Breast epithelium (tissue), 4 donors: ENCODE results near the gene STX16. TPM values are rescaled to one million over a fixed set of nuclear protein-coding genes. Genes with fewer than 3 reads are reported as not detected.

Source experiments
- DNase-seq, 2 donors: peaks; one replicate each; pipeline ENCODE4 v3.0.0-alpha.2; 2019; ENCODE audit warnings: low spot score in 2 of 2
- H3K27ac ChIP-seq, 2 donors: fragments of 200-600 bp; sonication (generic) in 1 of 2; one replicate each; pipeline ENCODE4 v1.5.1; 2016 to 2019; ENCODE audit warnings: mild to moderate bottlenecking in 1 of 2
- H3K27me3 ChIP-seq, 2 donors: fragments of 200-600 bp; sonication (generic) in 1 of 2; one replicate each; pipeline versions ENCODE4 v1.5.1 to v1.6.0; 2017 to 2019; ENCODE audit warnings: control low read depth in 1 of 2, mild to moderate bottlenecking in 1 of 2
- H3K36me3 ChIP-seq: fragments of 200-600 bp; one replicate; pipeline ENCODE4 v1.5.1; 2019
- H3K4me1 ChIP-seq, 2 donors: fragments of 200-600 bp; sonication (generic); one replicate each; pipeline ENCODE4 v1.5.1; 2016 to 2019; ENCODE audit warnings: control low read depth in 1 of 2
- H3K4me3 ChIP-seq, 3 donors: fragments of 200-600 bp; sonication (generic); 1 replicate in 2 of 3; 2 replicates in 1 of 3; pipeline ENCODE4 v1.5.1; 2016 to 2019; ENCODE audit warnings: mild to moderate bottlenecking in 3 of 3, moderate library complexity in 2 of 3
- H3K9me3 ChIP-seq, 2 donors: fragments of 200-600 bp; sonication (generic) in 1 of 2; one replicate each; pipeline ENCODE4 v1.5.1; 2016 to 2019; ENCODE audit warnings: control low read depth in 1 of 2
- POLR2A ChIP-seq: fragments of 450-650 bp; IDR thresholded peaks from one replicate; pipeline ENCODE4 v1.6.1; 2016; ENCODE audit warnings: antibody characterized with exemption, mild to moderate bottlenecking, moderate library complexity
- POLR2AphosphoS5 ChIP-seq, 3 donors: sonication (generic); formaldehyde crosslinking; IDR thresholded peaks; one replicate each; pipeline ENCODE4 v1.6.1; 2017; ENCODE audit warnings: antibody characterized with exemption in 3 of 3
- intact Hi-C: fragments of 100-400 bp; cut with DNase I; formaldehyde crosslinking; loops from one replicate; pipeline ENCODE4 v1.15.1; 2023; ENCODE audit warnings: low total_unique reads
- total RNA-seq, 3 donors: library from RNA; depleted of rRNA; stranded (reverse); fragments of >200 nt; gene quantifications; one replicate each; pipeline ENCODE4 v1.1.0, GENCODE V29; 2016
- TF ChIP-seq, protein P1 (sequence below), 3 donors: fragments of 450-650 bp; IDR thresholded peaks; one replicate each; pipeline ENCODE4 v1.5.1; 2016 to 2017; ENCODE audit warnings: antibody characterized with exemption in 3 of 3, mild to moderate bottlenecking in 3 of 3, moderate library complexity in 3 of 3

The STX16 gene
- total RNA-seq, 3 donors from 2014 or later: 54.4 to 76.5 (median 74.4) TPM

DNA sequence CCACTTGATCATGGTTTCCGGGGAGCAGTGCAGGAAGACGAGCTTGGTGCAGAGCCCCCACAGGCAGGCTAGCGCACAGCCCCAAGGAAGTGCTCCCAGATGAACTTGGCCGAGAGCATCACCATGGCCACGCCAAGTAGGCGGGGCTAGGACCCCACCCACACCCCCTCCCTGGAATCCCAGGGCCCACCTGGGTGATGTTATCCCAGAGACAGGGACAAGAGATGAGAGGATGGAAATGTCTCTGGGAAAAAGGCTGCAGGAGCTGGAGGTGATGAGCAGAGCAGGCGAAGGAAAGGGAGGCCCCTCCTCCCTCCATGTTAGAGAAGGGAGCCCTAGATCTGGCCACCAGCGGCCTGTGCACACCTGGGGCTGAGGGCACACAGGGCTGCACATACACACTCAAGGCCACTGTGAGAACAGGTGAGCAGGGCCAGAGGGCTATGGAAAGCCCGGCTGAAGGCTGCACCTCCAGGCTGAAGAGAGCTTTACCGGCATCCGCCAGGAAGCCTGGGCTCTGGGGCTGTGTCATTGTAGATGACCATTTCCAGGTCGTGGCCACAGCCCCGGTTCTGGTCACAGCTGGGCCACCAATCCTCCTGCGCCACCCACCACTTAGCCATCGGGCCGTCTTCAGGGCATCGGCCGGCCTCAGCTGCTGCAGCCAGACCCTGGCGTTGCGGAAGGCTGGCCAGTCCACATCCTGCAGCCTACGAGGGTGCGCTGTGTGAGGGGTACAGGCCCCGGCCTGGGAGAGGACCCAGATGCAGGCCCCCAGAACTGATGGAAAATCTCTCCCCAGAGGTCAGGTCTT is 66.4 kb downstream of the STX16 start:
- H3K27ac ChIP-seq: no peak overlapping the region

DNA sequence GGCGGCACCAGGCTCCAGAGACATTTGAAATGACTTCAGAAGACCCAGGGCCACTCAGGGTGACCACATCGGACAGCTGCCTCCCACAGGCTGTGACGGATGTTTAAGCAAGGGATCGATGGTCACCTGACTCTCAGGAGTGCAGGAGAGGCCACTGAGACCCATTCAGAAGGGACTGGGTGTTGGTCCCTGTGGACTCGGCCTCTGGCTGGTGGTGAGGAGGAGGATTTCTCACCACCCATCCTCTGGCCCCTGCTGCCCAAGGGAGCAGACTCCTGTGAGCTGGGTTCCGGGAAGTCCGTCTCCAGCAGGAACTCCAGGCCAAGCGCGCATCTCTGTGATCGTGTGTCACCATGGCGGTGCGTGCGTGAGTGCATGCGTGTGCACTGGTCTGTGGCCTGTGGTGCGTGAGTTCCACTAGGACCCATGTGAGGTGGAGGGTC is 67.1 kb downstream of the STX16 start:
- peaks cover 0 to 7% of the 10 kb centered on the region in 2 donors for H3K27me3 ChIP-seq
- H3K9me3 ChIP-seq: no peaks in the 10 kb centered on the region
- peak; percentile 11 to 34 for DNase-seq
- no peaks in the 10 kb centered on the region for H3K36me3 ChIP-seq
- intact Hi-C loops: no loop called here
- H3K27ac ChIP-seq: no peak overlapping the region
- H3K4me1 ChIP-seq: no peaks in the 10 kb centered on the region
- TF ChIP-seq, protein P1, sequence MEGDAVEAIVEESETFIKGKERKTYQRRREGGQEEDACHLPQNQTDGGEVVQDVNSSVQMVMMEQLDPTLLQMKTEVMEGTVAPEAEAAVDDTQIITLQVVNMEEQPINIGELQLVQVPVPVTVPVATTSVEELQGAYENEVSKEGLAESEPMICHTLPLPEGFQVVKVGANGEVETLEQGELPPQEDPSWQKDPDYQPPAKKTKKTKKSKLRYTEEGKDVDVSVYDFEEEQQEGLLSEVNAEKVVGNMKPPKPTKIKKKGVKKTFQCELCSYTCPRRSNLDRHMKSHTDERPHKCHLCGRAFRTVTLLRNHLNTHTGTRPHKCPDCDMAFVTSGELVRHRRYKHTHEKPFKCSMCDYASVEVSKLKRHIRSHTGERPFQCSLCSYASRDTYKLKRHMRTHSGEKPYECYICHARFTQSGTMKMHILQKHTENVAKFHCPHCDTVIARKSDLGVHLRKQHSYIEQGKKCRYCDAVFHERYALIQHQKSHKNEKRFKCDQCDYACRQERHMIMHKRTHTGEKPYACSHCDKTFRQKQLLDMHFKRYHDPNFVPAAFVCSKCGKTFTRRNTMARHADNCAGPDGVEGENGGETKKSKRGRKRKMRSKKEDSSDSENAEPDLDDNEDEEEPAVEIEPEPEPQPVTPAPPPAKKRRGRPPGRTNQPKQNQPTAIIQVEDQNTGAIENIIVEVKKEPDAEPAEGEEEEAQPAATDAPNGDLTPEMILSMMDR (IDR thresholded peaks at IDR 0.05): no peak
- TF ChIP-seq POLR2AphosphoS5 (IDR thresholded peaks at IDR 0.05) (no peak), POLR2A (no peak)
- H3K4me3 ChIP-seq: no peak overlapping the region

More for the DNA sequence above, 66.4 kb downstream of the STX16 start:
- peak; percentile 14 to 45 for DNase-seq
- TF ChIP-seq POLR2AphosphoS5 (IDR thresholded peaks at IDR 0.05): no peak
- TF ChIP-seq, protein P1 (IDR thresholded peaks at IDR 0.05): no peak
- no peak for TF ChIP-seq POLR2A
- Histone ChIP-seq H3K9me3 (no peaks in the 10 kb centered on the region), H3K36me3 (no peaks in the 10 kb centered on the region), H3K27me3 (peaks cover 0 to 7% of the 10 kb centered on the region in 2 donors), H3K4me3 (no peak overlapping the region), H3K4me1 (no peaks in the 10 kb centered on the region)
- intact Hi-C loops: no loop called here

DNA sequence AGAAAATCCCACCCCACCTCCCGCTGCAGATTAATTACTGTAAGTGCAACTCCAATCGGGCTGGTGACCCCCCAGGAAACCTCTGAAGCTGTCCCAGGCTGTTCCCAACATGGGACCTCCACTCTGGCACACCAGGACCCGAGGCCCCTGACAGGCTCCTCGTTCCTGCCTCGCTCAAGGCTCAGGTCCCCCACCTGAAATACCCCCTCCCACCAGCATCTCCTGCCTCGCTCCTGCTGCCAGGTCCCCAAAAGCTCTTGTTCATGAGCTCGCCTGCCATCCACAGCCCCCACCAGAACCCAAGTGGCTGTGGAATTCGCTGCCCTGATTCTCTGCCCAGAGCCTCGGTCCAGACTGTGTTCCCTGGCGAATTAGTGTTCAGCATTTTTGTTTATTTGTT is 67.6 kb downstream of the STX16 start:
- H3K9me3 ChIP-seq: no peaks in the 10 kb centered on the region
- intact Hi-C loops: no loop called here
- no peaks in the 10 kb centered on the region for H3K36me3 ChIP-seq
- no peak for TF ChIP-seq POLR2A
- TF ChIP-seq, protein P1 (IDR thresholded peaks at IDR 0.05): no peak
- TF ChIP-seq POLR2AphosphoS5 (IDR thresholded peaks at IDR 0.05): no peak
- H3K27me3 ChIP-seq: peaks cover 0 to 7% of the 10 kb centered on the region in 2 donors
- H3K4me3 ChIP-seq: no peak overlapping the region
- no peak overlapping the region for H3K27ac ChIP-seq
- peak in 1 of 2 donors; percentile 24 for DNase-seq
- no peaks in the 10 kb centered on the region for H3K4me1 ChIP-seq

DNA sequence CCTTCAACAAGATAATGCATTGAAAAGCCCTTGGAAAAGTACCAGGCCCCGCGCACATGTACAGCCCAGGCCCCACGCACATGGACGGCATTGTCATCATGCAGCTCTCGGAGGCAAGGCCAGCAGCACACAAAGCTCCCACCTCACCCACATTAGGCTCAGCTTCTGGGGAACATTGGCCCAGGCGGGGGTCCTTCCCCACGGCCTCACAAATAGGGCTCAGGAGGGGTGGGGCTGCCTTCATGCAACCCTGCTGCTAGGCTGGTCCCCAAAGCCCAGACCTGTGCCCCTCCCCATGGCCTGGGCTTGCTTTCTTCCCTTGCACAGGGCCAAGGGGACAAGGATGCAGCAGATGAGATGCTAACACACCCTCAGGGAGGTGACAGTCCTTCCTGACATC is 68.2 kb downstream of the STX16 start:
- H3K27ac ChIP-seq: no peak overlapping the region
- TF ChIP-seq POLR2A: no peak
- H3K27me3 ChIP-seq: peaks cover 0 to 7% of the 10 kb centered on the region in 2 donors
- intact Hi-C loops: no loop called here
- peak; percentile 12 to 46 for DNase-seq
- H3K36me3 ChIP-seq: no peaks in the 10 kb centered on the region
- no peaks in the 10 kb centered on the region for H3K9me3 ChIP-seq
- no peak overlapping the region for H3K4me3 ChIP-seq
- H3K4me1 ChIP-seq: no peaks in the 10 kb centered on the region

- H3K4me3 ChIP-seq: no peak overlapping the region
- TF ChIP-seq POLR2A (no peak), POLR2AphosphoS5 (IDR thresholded peaks at IDR 0.05) (no peak)
- TF ChIP-seq, protein P1 (IDR thresholded peaks at IDR 0.05): no peak
Observed at GRCh38 chr20:58719971-58720371, 68.9 kb downstream of the STX16 start.

More at GRCh38 chr20:58719971-58720371, 68.9 kb downstream of the STX16 start:
- H3K27ac ChIP-seq: no peak overlapping the region
- no peaks in the 10 kb centered on the region for H3K4me1 ChIP-seq
- no peaks in the 10 kb centered on the region for H3K9me3 ChIP-seq
- intact Hi-C loops: no loop called here
- peak; percentile 17 to 41 for DNase-seq
- H3K27me3 ChIP-seq: peaks cover 0 to 7% of the 10 kb centered on the region in 2 donors
- no peaks in the 10 kb centered on the region for H3K36me3 ChIP-seq
